Calu3 (cell line): Measurements from ENCODE around the gene PDGFD. TPM values are rescaled to one million over a fixed set of nuclear protein-coding genes. Genes with fewer than 3 reads are reported as not detected.

Source experiments
- BruUV-seq: library from RNA; stranded (reverse); fragments of 400-500 nt; replicated peaks from 2 replicates; lab custom pipeline; 2021; lab: Mats Ljungman, UMichigan
- CTCF ChIA-PET: fragments of 300-600 bp; sonication (Branson Sonifier 250); formaldehyde crosslinking; loops from one replicate; lab custom pipeline; 2022; ENCODE audit warnings: antibody characterized with exemption; lab: Charles Lee
- DNase-seq: peaks from one replicate; pipeline ENCODE4 v3.0.0; 2022
- H3K27ac Mint-ChIP-seq: one replicate; pipeline ENCODE4 v1.8.0; 2022; ENCODE audit warnings: mixed read lengths; ENCODE audit not compliant: unreplicated experiment
- H3K27me3 Mint-ChIP-seq: one replicate; pipeline ENCODE4 v1.8.0; 2022; ENCODE audit warnings: mixed read lengths; ENCODE audit not compliant: unreplicated experiment
- H3K36me3 Mint-ChIP-seq: one replicate; pipeline ENCODE4 v1.8.0; 2022; ENCODE audit warnings: mild to moderate bottlenecking, moderate library complexity, mixed read lengths; ENCODE audit not compliant: insufficient read depth, unreplicated experiment
- H3K4me1 Mint-ChIP-seq: one replicate; pipeline ENCODE4 v1.8.0; 2022; ENCODE audit warnings: mild to moderate bottlenecking, low read depth, mixed read lengths; ENCODE audit not compliant: unreplicated experiment
- H3K4me3 Mint-ChIP-seq: one replicate; pipeline ENCODE4 v1.8.0; 2022; ENCODE audit warnings: mild to moderate bottlenecking, low read depth, moderate library complexity, mixed read lengths; ENCODE audit not compliant: unreplicated experiment
- H3K9me3 Mint-ChIP-seq: one replicate; pipeline ENCODE4 v1.8.0; 2022; ENCODE audit warnings: low read depth, mixed read lengths; ENCODE audit not compliant: unreplicated experiment
- CTCF ChIP-seq: fragments of 200-600 bp; IDR thresholded peaks from one replicate; pipeline ENCODE4 v1.8.0; 2022; ENCODE audit warnings: antibody characterized with exemption; ENCODE audit not compliant: unreplicated experiment
- intact Hi-C: fragments of 100-400 bp; cut with micrococcal nuclease; formaldehyde crosslinking; loops from one replicate; pipeline ENCODE4 v1.10.0; 2022; ENCODE audit not compliant: unreplicated experiment
- total RNA-seq: library from RNA; stranded (reverse); gene quantifications from 2 replicates; pipeline ENCODE4 v1.2.3, GENCODE V29; 2022

The PDGFD gene
- total RNA-seq, 1 experiment from 2014 or later, result 5.1 TPM

GRCh38 chr11:104127828-104128227 lies 36.1 kb downstream of the PDGFD start:
- CTCF ChIA-PET, result no interaction called here
- intact Hi-C loops, result no loop called here
- Mint-ChIP-seq H3K36me3 (no peaks in the 10 kb centered on the region), H3K27ac (no peak overlapping the region), H3K4me3 (no peak overlapping the region), H3K9me3 (no peaks in the 10 kb centered on the region), H3K27me3 (no peaks in the 10 kb centered on the region), H3K4me1 (no peaks in the 10 kb centered on the region)
- BruUV-seq, result no TSS peak
- no peak for TF ChIP-seq CTCF
- DNase-seq, result no peak

- no peak for TF ChIP-seq CTCF
- CTCF ChIA-PET, result no interaction called here
- Mint-ChIP-seq H3K27ac (no peak overlapping the region), H3K9me3 (no peaks in the 10 kb centered on the region), H3K4me1 (no peaks in the 10 kb centered on the region), H3K4me3 (no peak overlapping the region), H3K27me3 (no peaks in the 10 kb centered on the region), H3K36me3 (no peaks in the 10 kb centered on the region)
- intact Hi-C loops, result no loop called here
- DNase-seq, result no peak
- no TSS peak for BruUV-seq
Observed at GRCh38 chr11:104126464-104126863, 37.5 kb downstream of the PDGFD start.

GRCh38 chr11:104124979-104125378 lies 39.0 kb downstream of the PDGFD start:
- Mint-ChIP-seq H3K4me1 (peaks cover 10% of the 10 kb centered on the region), H3K4me3 (no peak overlapping the region), H3K36me3 (no peaks in the 10 kb centered on the region), H3K9me3 (no peaks in the 10 kb centered on the region), H3K27me3 (no peaks in the 10 kb centered on the region), H3K27ac (no peak overlapping the region)
- TF ChIP-seq CTCF, result no peak
- no peak for DNase-seq
- intact Hi-C loops, result no loop called here
- CTCF ChIA-PET, result no interaction called here
- no TSS peak for BruUV-seq

GRCh38 chr11:104122836-104123235 lies 41.1 kb downstream of the PDGFD start:
- Mint-ChIP-seq H3K27ac (no peak overlapping the region), H3K9me3 (no peaks in the 10 kb centered on the region), H3K4me1 (peaks cover 10% of the 10 kb centered on the region), H3K4me3 (no peak overlapping the region), H3K27me3 (no peaks in the 10 kb centered on the region), H3K36me3 (no peaks in the 10 kb centered on the region)
- CTCF ChIA-PET, result interaction anchor here (0.6 kb wide), 1 partner anchor 1260 kb away, joined by 3 read pairs; no protein-coding TSS in a partner anchor
- DNase-seq, result no peak
- BruUV-seq, result no TSS peak
- no peak for TF ChIP-seq CTCF
- intact Hi-C loops, result no loop called here
